HG02642 (cell line): Measurements from ENCODE around the gene OR4C5.
"Not testable (repeated sequence)": the region's sequence is repeated elsewhere in the genome, so short reads cannot be mapped to it uniquely, and the experiment has no call there.

Source experiments
- ATAC-seq: cut with Tn5 transposase; IDR thresholded peaks from one replicate; pipeline ENCODE4 v1.9.1; 2021; ENCODE audit warnings: mild to moderate bottlenecking; ENCODE audit not compliant: unreplicated experiment, poor library complexity

The OR4C5 gene

DNA sequence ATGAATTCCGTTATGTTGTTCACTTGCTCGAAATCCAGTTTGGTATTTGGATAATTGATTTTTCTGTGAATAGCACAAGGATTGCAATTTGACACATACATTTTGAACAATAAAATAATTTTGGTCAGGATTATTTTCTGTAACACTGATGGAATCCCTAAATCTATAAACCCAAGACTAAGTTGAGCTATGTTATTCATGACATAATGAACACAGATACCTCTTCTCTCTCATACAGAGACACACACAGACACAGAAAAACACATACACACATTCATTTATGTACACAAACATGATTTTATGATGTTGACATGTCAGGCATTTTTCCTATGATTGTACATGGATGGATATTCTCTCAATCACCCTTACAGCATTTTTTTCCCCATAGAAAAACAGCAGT is at the start of gene OR4C5:
Gene OR4C5 (minus strand): TSS at position 101 of the 400 bp plus-strand sequence. CDS start 0 bp downstream, at position 101.
- ATAC-seq = no peak

- ATAC-seq = no peak
These were observed 18.4 kb upstream of the OR4C5 start for GRCh38 chr11:48384670-48385069.

DNA sequence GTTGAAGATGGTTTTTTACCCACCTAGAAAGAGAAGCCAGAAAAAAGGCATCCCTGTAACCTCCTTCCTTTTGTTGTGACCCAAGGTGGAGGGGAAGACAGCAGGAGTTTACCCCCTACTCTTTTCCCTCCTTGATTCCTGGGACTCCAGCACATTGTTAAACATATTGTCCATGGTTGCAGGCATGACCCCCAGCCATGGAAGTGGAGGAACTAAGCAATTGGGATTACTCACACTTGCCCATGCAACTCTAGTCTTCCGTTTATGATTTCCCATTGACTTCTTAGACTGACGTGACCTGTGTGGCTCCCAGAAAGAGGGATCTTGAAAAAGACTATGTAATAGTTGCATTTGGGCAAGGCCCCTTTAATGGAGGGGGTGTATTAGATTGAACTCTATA is 17.9 kb upstream of the OR4C5 start:
- not testable (repeated sequence) for ATAC-seq

GRCh38 chr11:48361289-48361688 is 5.0 kb downstream of the OR4C5 start:
- not testable (repeated sequence) for ATAC-seq

DNA sequence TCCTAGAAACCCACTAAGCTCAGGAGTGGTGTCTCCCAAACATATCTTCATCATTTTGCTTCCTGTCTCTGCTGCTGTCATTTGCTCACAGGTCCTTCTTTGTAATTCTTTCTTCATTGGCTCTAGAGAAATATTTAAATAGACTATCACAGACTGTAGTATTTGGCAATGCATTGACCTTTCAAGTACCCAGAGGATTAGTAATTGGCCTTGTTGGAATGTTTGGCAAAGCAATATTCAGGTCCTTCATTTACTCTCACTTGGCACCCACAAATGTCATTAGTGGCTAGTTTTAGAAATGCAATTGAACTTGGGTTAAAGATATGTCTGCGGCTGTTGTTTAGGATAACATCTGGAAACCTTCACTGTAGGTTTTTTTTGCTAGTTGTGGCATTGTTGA is 11.6 kb downstream of the OR4C5 start:
- no peak for ATAC-seq

- no peak for ATAC-seq
These were observed 12.3 kb downstream of the OR4C5 start for GRCh38 chr11:48354013-48354412.

GRCh38 chr11:48346286-48346685 is 20.0 kb downstream of the OR4C5 start:
- not testable (repeated sequence) for ATAC-seq

- not testable (repeated sequence) for ATAC-seq
These were observed 23.8 kb downstream of the OR4C5 start for GRCh38 chr11:48342505-48342904.

GRCh38 chr11:48341466-48341865 is 24.8 kb downstream of the OR4C5 start:
- no peak for ATAC-seq

GRCh38 chr11:48324620-48325019 is 41.6 kb downstream of the OR4C5 start, which contains the start of gene OR4C3:
TSS of gene OR4C3 (plus strand) at chr11:48324920. CDS start at chr11:48325022, 102 bp downstream.
- ATAC-seq = not testable (repeated sequence)

DNA sequence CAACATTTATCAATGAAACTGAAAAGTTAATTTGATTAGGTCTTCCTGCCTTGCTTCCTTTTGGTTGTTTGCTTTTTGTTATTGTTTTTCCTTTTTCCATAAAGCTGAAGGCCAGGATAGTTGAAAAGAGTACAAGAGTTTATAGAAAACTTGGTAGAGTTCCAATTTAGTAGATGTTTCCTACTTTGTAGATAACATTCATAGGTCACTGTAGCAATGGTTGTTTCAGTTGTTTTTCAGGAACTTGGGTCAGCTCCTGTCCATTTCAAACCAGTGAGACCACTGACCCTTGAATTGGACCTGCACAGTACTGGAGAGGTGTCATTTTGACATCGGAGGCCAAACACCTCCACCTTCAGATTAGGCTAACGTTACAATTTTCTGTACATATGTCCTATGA is 46.5 kb downstream of the OR4C5 start:
- not testable (repeated sequence) for ATAC-seq
